B cell (primary cell): ENCODE measurements around the gene CAMTA1. TPM values are rescaled to one million over a fixed set of nuclear protein-coding genes. Genes with fewer than 3 reads are reported as not detected.

Experiments used
- ATAC-seq: fragments of 200-7000 bp; cut with Tn5 transposase; one replicate; pipeline ENCODE4 v1.10.0; 2021; ENCODE audit warnings: low read depth, mild to moderate bottlenecking, moderate number of reproducible peaks, moderate library complexity
- CTCF ChIA-PET: fragments of 350-600 bp; sonication (Branson Sonifier 250); formaldehyde crosslinking; loops from one replicate; lab custom pipeline; 2021; ENCODE audit warnings: antibody characterized with exemption, inconsistent platforms; lab: Charles Lee
- POLR2A ChIA-PET: fragments of 350-600 bp; sonication (Branson Sonifier 250); formaldehyde crosslinking; loops from one replicate; lab custom pipeline; 2021; ENCODE audit warnings: antibody characterized with exemption; lab: Charles Lee
- DNase-seq: peaks from one replicate; pipeline ENCODE4 v3.0.0; 2013
- H2AFZ ChIP-seq: 2 replicates; pipeline ENCODE4 v1.6.1; 2012; ENCODE audit warnings: mild to moderate bottlenecking, low read depth, low read length; ENCODE audit not compliant: insufficient read depth, poor library complexity, severe bottlenecking
- H3K27ac ChIP-seq, 2 donors: 1 replicate in 1 of 2; 2 replicates in 1 of 2; pipeline ENCODE4 v1.5.1; 2012 to 2013; ENCODE audit warnings: low read length in 2 of 2, mild to moderate bottlenecking in 2 of 2, moderate library complexity in 1 of 2
- H3K27me3 ChIP-seq, 4 experiments: fragments of 200-600 bp in 1 of 4; sonication (generic) in 1 of 4; replicated peaks in 1 of 4; 1 replicate in 2 of 4; 2 replicates in 2 of 4; pipeline versions ENCODE4 v1.6.1 to v1.7.0; 2013 to 2016; ENCODE audit warnings: low read length in 3 of 4, mild to moderate bottlenecking in 2 of 4, mixed read lengths in 1 of 4, moderate library complexity in 1 of 4; ENCODE audit not compliant: insufficient read depth in 4 of 4, control insufficient read depth in 3 of 4; ENCODE audit errors: control extremely low read depth in 1 of 4
- H3K36me3 ChIP-seq, 2 experiments: replicated peaks in 1 of 2; 1 replicate in 1 of 2; 2 replicates in 1 of 2; pipeline versions ENCODE4 v1.6.1 to v1.7.1; 2013; ENCODE audit warnings: low read length in 1 of 2; ENCODE audit not compliant: insufficient read depth in 2 of 2, control insufficient read depth in 1 of 2; ENCODE audit errors: control extremely low read depth in 1 of 2, extremely low read depth in 1 of 2
- H3K4me1 ChIP-seq, 2 donors: fragments of 200-600 bp in 1 of 2; sonication (generic) in 1 of 2; 1 replicate in 1 of 2; 2 replicates in 1 of 2; pipeline versions ENCODE4 v1.5.1 to v1.6.1; 2013 to 2017; ENCODE audit warnings: low read length in 2 of 2; ENCODE audit not compliant: control insufficient read depth in 2 of 2, insufficient read depth in 2 of 2
- H3K4me2 ChIP-seq: replicated peaks from 2 replicates; pipeline ENCODE3; 2012; ENCODE audit warnings: mild to moderate bottlenecking, low read depth, low read length; ENCODE audit not compliant: poor library complexity, severe bottlenecking
- H3K4me3 ChIP-seq, 5 experiments: fragments of 200-600 bp in 1 of 5; sonication (generic) in 1 of 5; 1 replicate in 3 of 5; 2 replicates in 2 of 5; pipeline versions ENCODE4 v1.5.1 to v1.7.0; 2011 to 2016; ENCODE audit warnings: low read length in 4 of 5, mild to moderate bottlenecking in 4 of 5, low read depth in 2 of 5, control low read depth in 1 of 5, moderate library complexity in 1 of 5; ENCODE audit not compliant: insufficient read depth in 1 of 5; ENCODE audit errors: control extremely low read depth in 1 of 5, extremely low read depth in 1 of 5
- H3K79me2 ChIP-seq: fragments of 200-600 bp; sonication (generic); one replicate; pipeline ENCODE4 v1.6.0; 2016; ENCODE audit warnings: low read length; ENCODE audit not compliant: control insufficient read depth, insufficient read depth
- H3K9ac ChIP-seq: fragments of 200-600 bp; sonication (generic); 2 replicates; pipeline ENCODE4 v1.6.1; 2017; ENCODE audit warnings: mild to moderate bottlenecking, low read length, moderate library complexity
- H3K9me3 ChIP-seq, 3 donors: one replicate each; pipeline versions ENCODE4 v1.6.1 to v1.7.1; 2013; ENCODE audit warnings: low read length in 2 of 3; ENCODE audit not compliant: control insufficient read depth in 2 of 3, insufficient read depth in 1 of 3; ENCODE audit errors: control extremely low read depth in 1 of 3
- H4K20me1 ChIP-seq: 2 replicates; pipeline ENCODE4 v1.6.0; 2012; ENCODE audit warnings: mild to moderate bottlenecking, low read length; ENCODE audit not compliant: insufficient read depth, control insufficient read depth, poor library complexity, severe bottlenecking
- H3K27ac Mint-ChIP-seq: one replicate; pipeline ENCODE4 v1.8.0; 2021; ENCODE audit warnings: mixed read lengths
- H3K27me3 Mint-ChIP-seq: one replicate; pipeline ENCODE4 v1.8.0; 2021; ENCODE audit warnings: mixed read lengths
- H3K4me1 Mint-ChIP-seq: one replicate; pipeline ENCODE4 v1.8.0; 2021; ENCODE audit warnings: mixed read lengths
- H3K4me3 Mint-ChIP-seq: one replicate; pipeline ENCODE4 v1.8.0; 2021; ENCODE audit warnings: mixed read lengths
- H3K9me3 Mint-ChIP-seq: one replicate; pipeline ENCODE4 v1.8.0; 2022; ENCODE audit warnings: mixed read lengths; ENCODE audit not compliant: insufficient read depth
- EZH2 ChIP-seq: IDR thresholded peaks from 2 replicates; pipeline ENCODE4 v1.6.1; 2012; ENCODE audit warnings: borderline replicate concordance, low read depth, mild to moderate bottlenecking, moderate library complexity, low read length; ENCODE audit not compliant: insufficient read depth, poor library complexity, severe bottlenecking
- WGBS: methylation state at CpG from one replicate; pipeline ENCODE4 v1.1.5; 2013; ENCODE audit warnings: missing lambda C conversion rate; ENCODE audit not compliant: insufficient coverage; 5-methylcytosine and 5-hydroxymethylcytosine counted together
- intact Hi-C: fragments of 100-400 bp; cut with micrococcal nuclease; formaldehyde crosslinking; loops from one replicate; pipeline ENCODE4 v1.10.0; 2022
- polyA plus RNA-seq: library from polyadenylated mRNA; depleted of rRNA; stranded (reverse); fragments of >200 nt; gene quantifications from 2 replicates; pipeline ENCODE4 v1.2.3, GENCODE V29; 2012
- total RNA-seq, 2 donors: library from RNA; stranded (reverse); fragments of 120-200 nt in 1 of 2; gene quantifications; 1 replicate in 1 of 2; 2 replicates in 1 of 2; pipeline versions ENCODE4 v1.2.3 to v1.2.4, GENCODE V29; 2013 to 2022
- TF ChIP-seq, protein P1 (sequence below): fragments of 200-600 bp; IDR thresholded peaks from one replicate; pipeline ENCODE4 v1.8.0; 2022; ENCODE audit warnings: antibody characterized with exemption, mild to moderate bottlenecking

CAMTA1 gene
- total and polyA plus RNA-seq, 2 donors (not counting 1 experiment from before 2014, with no cell fraction given), result 42.2 to 45.7 TPM

DNA sequence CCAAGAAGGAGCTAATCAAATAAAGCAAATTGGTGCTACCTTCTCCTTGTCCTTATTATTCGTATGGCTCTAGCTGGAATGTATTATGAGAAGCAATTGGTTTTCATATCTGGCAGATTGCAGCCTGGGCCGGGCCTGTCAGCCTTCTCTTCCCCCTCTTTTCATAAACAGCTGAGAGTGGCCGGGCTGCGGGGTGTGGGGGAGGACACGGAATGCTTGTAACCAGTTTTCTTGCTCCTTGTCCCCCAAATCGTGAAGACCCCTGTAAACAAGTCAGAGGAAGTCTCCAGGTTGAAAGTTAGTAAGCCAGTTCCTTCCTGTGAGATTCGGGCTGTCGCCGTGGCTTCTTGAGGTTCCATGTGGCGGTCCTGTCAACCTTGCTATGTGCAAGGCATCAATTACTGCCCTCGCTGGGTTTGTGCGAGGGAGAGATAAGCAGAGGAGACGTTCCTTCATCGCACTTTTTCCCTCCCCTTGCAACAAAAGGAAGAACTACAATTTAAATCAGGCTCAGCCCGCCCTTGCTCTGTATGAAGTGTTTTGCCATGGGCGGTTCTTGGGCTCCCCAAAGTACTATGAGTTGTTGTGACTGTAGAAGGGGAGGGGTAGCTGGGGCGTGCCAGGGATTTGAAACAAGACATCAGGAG, 450.7 kb downstream of the CAMTA1 start:
- ChIA-PET CTCF (no interaction called here), POLR2A (no interaction called here)
- Histone ChIP-seq H4K20me1 (no peaks in the 10 kb centered on the region), H3K9me3 (no peaks in the 10 kb centered on the region), H3K9ac (no peak overlapping the region), H2AFZ (no peak overlapping the region), H3K4me3 (no peak overlapping the region), H3K4me2 (no peak overlapping the region), H3K4me1 (no peaks in the 10 kb centered on the region), H3K79me2 (no peaks in the 10 kb centered on the region), H3K27ac (no peak overlapping the region), H3K27me3 (peaks cover 0 to 4% (median 0%) of the 10 kb centered on the region in 4 experiments), H3K36me3 (no peaks in the 10 kb centered on the region)
- 7% methylated on average over 9 of the region's 17 CpGs for WGBS
- DNase-seq (no peak), ATAC-seq (no peak)
- no peak overlapping the region for H3K4me3 Mint-ChIP-seq
- no peaks in the 10 kb centered on the region for H3K4me1 Mint-ChIP-seq
- intact Hi-C loops, result no loop called here
- H3K27me3 Mint-ChIP-seq, result peaks cover 14% of the 10 kb centered on the region
- no peaks in the 10 kb centered on the region for H3K9me3 Mint-ChIP-seq
- no peak overlapping the region for H3K27ac Mint-ChIP-seq
- no peak for TF ChIP-seq EZH2
- TF ChIP-seq, protein P1, sequence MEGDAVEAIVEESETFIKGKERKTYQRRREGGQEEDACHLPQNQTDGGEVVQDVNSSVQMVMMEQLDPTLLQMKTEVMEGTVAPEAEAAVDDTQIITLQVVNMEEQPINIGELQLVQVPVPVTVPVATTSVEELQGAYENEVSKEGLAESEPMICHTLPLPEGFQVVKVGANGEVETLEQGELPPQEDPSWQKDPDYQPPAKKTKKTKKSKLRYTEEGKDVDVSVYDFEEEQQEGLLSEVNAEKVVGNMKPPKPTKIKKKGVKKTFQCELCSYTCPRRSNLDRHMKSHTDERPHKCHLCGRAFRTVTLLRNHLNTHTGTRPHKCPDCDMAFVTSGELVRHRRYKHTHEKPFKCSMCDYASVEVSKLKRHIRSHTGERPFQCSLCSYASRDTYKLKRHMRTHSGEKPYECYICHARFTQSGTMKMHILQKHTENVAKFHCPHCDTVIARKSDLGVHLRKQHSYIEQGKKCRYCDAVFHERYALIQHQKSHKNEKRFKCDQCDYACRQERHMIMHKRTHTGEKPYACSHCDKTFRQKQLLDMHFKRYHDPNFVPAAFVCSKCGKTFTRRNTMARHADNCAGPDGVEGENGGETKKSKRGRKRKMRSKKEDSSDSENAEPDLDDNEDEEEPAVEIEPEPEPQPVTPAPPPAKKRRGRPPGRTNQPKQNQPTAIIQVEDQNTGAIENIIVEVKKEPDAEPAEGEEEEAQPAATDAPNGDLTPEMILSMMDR, result no peak

DNA sequence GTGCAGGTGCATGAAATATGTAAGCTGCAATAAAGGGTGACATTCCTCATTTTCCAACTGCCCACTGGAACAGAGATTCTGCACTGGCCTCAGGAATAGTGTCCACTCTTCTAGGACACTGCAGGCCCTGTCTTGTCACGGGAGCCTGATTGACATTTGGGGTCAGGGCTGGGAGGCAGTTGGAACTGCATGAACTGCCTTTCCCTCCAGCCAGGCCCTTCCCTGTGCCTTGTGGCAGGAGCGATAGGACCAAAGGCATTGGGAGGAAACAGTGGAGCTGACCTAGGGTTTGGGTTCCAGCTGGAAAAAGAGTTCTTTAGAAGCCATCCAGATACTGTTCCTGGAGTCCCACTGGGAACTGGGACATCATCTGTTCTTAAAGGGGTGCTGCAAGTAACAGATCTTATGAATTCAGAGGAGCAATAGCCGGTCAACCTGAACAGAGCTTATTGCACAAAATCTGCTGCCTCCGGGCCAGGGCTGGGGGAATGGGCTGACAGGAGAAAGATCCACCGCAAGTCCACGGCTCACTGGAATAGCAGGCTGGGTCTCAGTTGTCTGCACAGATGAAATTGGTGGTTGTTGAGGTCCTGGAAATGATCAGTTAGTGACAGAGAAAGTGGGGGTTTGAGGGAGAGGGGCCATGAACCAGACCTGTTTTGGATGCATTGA, 451.7 kb downstream of the CAMTA1 start:
- Histone ChIP-seq H4K20me1 (no peaks in the 10 kb centered on the region), H3K27me3 (peaks cover 0 to 4% (median 0%) of the 10 kb centered on the region in 4 experiments), H2AFZ (no peak overlapping the region), H3K9ac (no peak overlapping the region), H3K4me1 (no peaks in the 10 kb centered on the region), H3K9me3 (no peaks in the 10 kb centered on the region), H3K79me2 (no peaks in the 10 kb centered on the region), H3K36me3 (no peaks in the 10 kb centered on the region), H3K4me3 (no peak overlapping the region), H3K27ac (no peak overlapping the region), H3K4me2 (no peak overlapping the region)
- Mint-ChIP-seq H3K27ac (no peak overlapping the region), H3K4me3 (no peak overlapping the region), H3K4me1 (no peaks in the 10 kb centered on the region), H3K27me3 (peaks cover 14% of the 10 kb centered on the region), H3K9me3 (no peaks in the 10 kb centered on the region)
- ATAC-seq (no peak), DNase-seq (no peak)
- 98% methylated on average over 5 of the region's 6 CpGs for WGBS
- intact Hi-C loops, result no loop called here
- TF ChIP-seq, protein P1, result no peak
- no peak for TF ChIP-seq EZH2
- ChIA-PET CTCF (no interaction called here), POLR2A (no interaction called here)
